C4-2B (cell line): ENCODE results near the gene HSPA12A.

Experiments used
- ZFX ChIP-seq: fragments of 450-650 bp; IDR thresholded peaks from 2 replicates; pipeline ENCODE4 v1.6.1; 2017
- TF ChIP-seq, protein P1 (sequence below): fragments of 450-650 bp; conservative IDR thresholded peaks from 2 replicates; pipeline ENCODE4 v1.5.1; 2017; ENCODE audit warnings: mild to moderate bottlenecking

GRCh38 chr10:116742367-116743265 lies at the start of gene HSPA12A:
- TF ChIP-seq, protein P1, sequence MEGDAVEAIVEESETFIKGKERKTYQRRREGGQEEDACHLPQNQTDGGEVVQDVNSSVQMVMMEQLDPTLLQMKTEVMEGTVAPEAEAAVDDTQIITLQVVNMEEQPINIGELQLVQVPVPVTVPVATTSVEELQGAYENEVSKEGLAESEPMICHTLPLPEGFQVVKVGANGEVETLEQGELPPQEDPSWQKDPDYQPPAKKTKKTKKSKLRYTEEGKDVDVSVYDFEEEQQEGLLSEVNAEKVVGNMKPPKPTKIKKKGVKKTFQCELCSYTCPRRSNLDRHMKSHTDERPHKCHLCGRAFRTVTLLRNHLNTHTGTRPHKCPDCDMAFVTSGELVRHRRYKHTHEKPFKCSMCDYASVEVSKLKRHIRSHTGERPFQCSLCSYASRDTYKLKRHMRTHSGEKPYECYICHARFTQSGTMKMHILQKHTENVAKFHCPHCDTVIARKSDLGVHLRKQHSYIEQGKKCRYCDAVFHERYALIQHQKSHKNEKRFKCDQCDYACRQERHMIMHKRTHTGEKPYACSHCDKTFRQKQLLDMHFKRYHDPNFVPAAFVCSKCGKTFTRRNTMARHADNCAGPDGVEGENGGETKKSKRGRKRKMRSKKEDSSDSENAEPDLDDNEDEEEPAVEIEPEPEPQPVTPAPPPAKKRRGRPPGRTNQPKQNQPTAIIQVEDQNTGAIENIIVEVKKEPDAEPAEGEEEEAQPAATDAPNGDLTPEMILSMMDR = no peak
- peak; percentile 88 for TF ChIP-seq ZFX
